HFFc6 (cell line): ENCODE measurements around the gene MAPK7. TPM values are rescaled to one million over a fixed set of nuclear protein-coding genes. Genes with fewer than 3 reads are reported as not detected.

ENCODE experiments used
- DNase-seq: peaks from one replicate; pipeline ENCODE4 v3.0.0-alpha.2; 2018
- H3K27ac Mint-ChIP-seq: 2 replicates; pipeline ENCODE4 v1.8.0; 2020; ENCODE audit warnings: mild to moderate bottlenecking, mixed read lengths
- H3K27me3 Mint-ChIP-seq: 2 replicates; pipeline ENCODE4 v1.8.0; 2021; ENCODE audit warnings: mild to moderate bottlenecking, moderate library complexity, mixed read lengths; ENCODE audit not compliant: insufficient read depth
- H3K36me3 Mint-ChIP-seq: 2 replicates; pipeline ENCODE4 v1.8.0; 2021; ENCODE audit warnings: low read depth, mixed read lengths
- H3K4me1 Mint-ChIP-seq: 2 replicates; pipeline ENCODE4 v1.8.0; 2020; ENCODE audit warnings: low read depth, mixed read lengths
- H3K4me3 Mint-ChIP-seq: 2 replicates; pipeline ENCODE4 v1.8.0; 2020; ENCODE audit warnings: mild to moderate bottlenecking, moderate library complexity, mixed read lengths
- H3K9me3 Mint-ChIP-seq: 2 replicates; pipeline ENCODE4 v1.8.0; 2020; ENCODE audit warnings: mild to moderate bottlenecking, mixed read lengths
- CTCF ChIP-seq: fragments of 200-600 bp; sonication (generic); IDR thresholded peaks from 2 replicates; pipeline ENCODE4 v1.5.0; 2021; ENCODE audit warnings: antibody characterized with exemption, mild to moderate bottlenecking
- total RNA-seq, 6 experiments: library from RNA; stranded (reverse); fragmentation: NEBNext Ultra II Directional; extraction: Animal tissue kit (Norgen Biotek cat#: 25700); gene quantifications; 2 replicates in 1 of 6; 3 replicates in 5 of 6; pipeline ENCODE4 v1.2.3, GENCODE V29; 2021

MAPK7 gene
- total RNA-seq, 6 experiments from 2014 or later = 18.5 to 27.1 (median 23.9) TPM

GRCh38 chr17:19386051-19386929, 8.0 kb downstream of the MAPK7 start:
- peak; percentile 95 for DNase-seq
- Mint-ChIP-seq H3K4me1 (peaks cover 61% of the 10 kb centered on the region), H3K36me3 (peaks cover 8% of the 10 kb centered on the region; the same call in 1 of the 2 replicates), H3K9me3 (no peaks in the 10 kb centered on the region), H3K27me3 (peaks cover 1% of the 10 kb centered on the region; the same call in 1 of the 2 replicates), H3K4me3 (peak overlapping the region; percentile 75), H3K27ac (peak overlapping the region; percentile 95)
- no peak for TF ChIP-seq CTCF

GRCh38 chr17:19386974-19387920, 8.9 kb downstream of the MAPK7 start, which contains the start of gene MFAP4:
MFAP4 (minus strand) TSS chr17:19387190; CDS start chr17:19387155, 35 bp downstream.
- TF ChIP-seq CTCF = 0 out of 2 replicates have a peak, but pooled peaks have one; percentile 8
- Mint-ChIP-seq H3K27ac (peak within 1 kb of the TSS; percentile 95), H3K4me1 (peaks cover 61% of the 10 kb centered on the region), H3K4me3 (peak within 1 kb of the TSS; percentile 75), H3K36me3 (peaks cover 8% of the 10 kb centered on the region; the same call in 1 of the 2 replicates), H3K27me3 (peaks cover 4% of the 10 kb centered on the region; the same call in 1 of the 2 replicates), H3K9me3 (no peaks in the 10 kb centered on the region)
- DNase-seq = peak; percentile 77

GRCh38 chr17:19387921-19388521, 9.7 kb downstream of the MAPK7 start:
- peak; percentile 83 for DNase-seq
- no peak for TF ChIP-seq CTCF
- Mint-ChIP-seq H3K27ac (peak overlapping the region; percentile 95), H3K9me3 (no peaks in the 10 kb centered on the region), H3K36me3 (peaks cover 8% of the 10 kb centered on the region; the same call in 1 of the 2 replicates), H3K27me3 (peaks cover 4% of the 10 kb centered on the region; the same call in 1 of the 2 replicates), H3K4me1 (peaks cover 61% of the 10 kb centered on the region), H3K4me3 (peak overlapping the region; percentile 75)

- no peak for DNase-seq
- no peak overlapping the region for H3K4me3 Mint-ChIP-seq
- no peak overlapping the region for H3K27ac Mint-ChIP-seq
- peaks cover 6% of the 10 kb centered on the region; the same call in 1 of the 2 replicates for H3K36me3 Mint-ChIP-seq
- H3K4me1 Mint-ChIP-seq = peaks cover 55% of the 10 kb centered on the region
- H3K9me3 Mint-ChIP-seq = no peaks in the 10 kb centered on the region
- no peak for TF ChIP-seq CTCF
- H3K27me3 Mint-ChIP-seq = peaks cover 4% of the 10 kb centered on the region; the same call in 1 of the 2 replicates
Measured at GRCh38 chr17:19388791-19389785, 10.8 kb downstream of the MAPK7 start.
